ENCODE results near the gene PLEKHG7. TPM values are rescaled to one million over a fixed set of nuclear protein-coding genes. Genes with fewer than 3 reads are reported as not detected.
A peak's percentile ranks its signal among the peaks of the same experiment; 100 is the strongest.

The PLEKHG7 gene
- total and polyA plus RNA-seq, 10 of the 15 experiments (the other 5 are each of a cell fraction or from before 2014, with no cell fraction given): 0.16 to 1.3 (median 0.65) TPM; not detected in 1

DNA sequence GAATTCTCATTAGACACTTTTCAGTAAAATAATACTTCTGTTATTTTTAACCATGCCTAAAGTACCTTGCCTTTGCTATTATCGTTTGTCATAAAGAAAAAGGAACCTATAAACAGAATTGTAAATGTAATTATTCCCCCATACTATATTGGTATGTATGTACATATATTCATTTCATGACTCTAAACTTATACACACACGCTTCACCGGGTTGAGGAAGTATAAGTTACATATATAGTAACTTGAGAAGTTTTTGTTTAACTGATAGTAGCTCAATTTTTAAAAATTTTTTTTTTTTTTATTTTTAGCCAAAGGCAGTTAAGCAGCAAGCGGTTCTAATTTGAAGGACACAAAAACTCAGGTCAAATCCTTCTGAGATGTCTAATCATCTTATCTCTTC, 107.6 kb downstream of the PLEKHG7 start (continued):
- TF ChIP-seq, protein P1, sequence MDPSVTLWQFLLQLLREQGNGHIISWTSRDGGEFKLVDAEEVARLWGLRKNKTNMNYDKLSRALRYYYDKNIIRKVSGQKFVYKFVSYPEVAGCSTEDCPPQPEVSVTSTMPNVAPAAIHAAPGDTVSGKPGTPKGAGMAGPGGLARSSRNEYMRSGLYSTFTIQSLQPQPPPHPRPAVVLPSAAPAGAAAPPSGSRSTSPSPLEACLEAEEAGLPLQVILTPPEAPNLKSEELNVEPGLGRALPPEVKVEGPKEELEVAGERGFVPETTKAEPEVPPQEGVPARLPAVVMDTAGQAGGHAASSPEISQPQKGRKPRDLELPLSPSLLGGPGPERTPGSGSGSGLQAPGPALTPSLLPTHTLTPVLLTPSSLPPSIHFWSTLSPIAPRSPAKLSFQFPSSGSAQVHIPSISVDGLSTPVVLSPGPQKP (IDR thresholded peaks at IDR 0.05; ENCODE audit: low read depth, low read length): no peak
- TF ChIP-seq FOXM1 (IDR thresholded peaks at IDR 0.05; ENCODE audit: low read depth, low read length) (peak; percentile 70; the same call in 1 of the 2 replicates), KLF5 (IDR thresholded peaks at IDR 0.05; ENCODE audit: partially characterized antibody) (no peak), NBN (IDR thresholded peaks at IDR 0.05) (no peak), NR2C2 (IDR thresholded peaks at IDR 0.05; ENCODE audit: borderline replicate concordance, control insufficient read depth, insufficient read length, low read depth) (no peak), ESRRA (IDR thresholded peaks at IDR 0.05; ENCODE audit: low read length) (no peak), HCFC1 (IDR thresholded peaks at IDR 0.05; ENCODE audit: low read length) (no peak), BMI1 (IDR thresholded peaks at IDR 0.05; ENCODE audit: borderline replicate concordance) (no peak), MTA3 (IDR thresholded peaks at IDR 0.05; ENCODE audit: borderline replicate concordance, low read length) (peak; percentile 50; the same call in 1 of the 2 replicates), JUNB (IDR thresholded peaks at IDR 0.05) (peak; percentile 66), GABPA (IDR thresholded peaks at IDR 0.05; ENCODE audit: low read depth) (0 out of 2 replicates have a peak, but pooled peaks have one; percentile 11), BHLHE40 (IDR thresholded peaks at IDR 0.05; ENCODE audit: borderline replicate concordance in 1 of 2, low read depth in 2 of 2, low read length in 1 of 2) (no peak), NR2F1 (conservative IDR thresholded peaks at IDR 0.05) (no peak), YBX1 (IDR thresholded peaks at IDR 0.05) (no peak), ETV6 (conservative IDR thresholded peaks at IDR 0.05 in 1 of 2, IDR thresholded peaks at IDR 0.05 in 1 of 2; ENCODE audit: borderline replicate concordance in 1 of 2, low read depth in 1 of 2) (no peak), HDAC2 (IDR thresholded peaks at IDR 0.05) (no peak), SIN3A (IDR thresholded peaks at IDR 0.05; ENCODE audit: low read depth, low read length) (no peak), YY1 (IDR thresholded peaks at IDR 0.05; ENCODE audit: low read depth, low read length) (no peak)
- TF ChIP-seq, protein P2, sequence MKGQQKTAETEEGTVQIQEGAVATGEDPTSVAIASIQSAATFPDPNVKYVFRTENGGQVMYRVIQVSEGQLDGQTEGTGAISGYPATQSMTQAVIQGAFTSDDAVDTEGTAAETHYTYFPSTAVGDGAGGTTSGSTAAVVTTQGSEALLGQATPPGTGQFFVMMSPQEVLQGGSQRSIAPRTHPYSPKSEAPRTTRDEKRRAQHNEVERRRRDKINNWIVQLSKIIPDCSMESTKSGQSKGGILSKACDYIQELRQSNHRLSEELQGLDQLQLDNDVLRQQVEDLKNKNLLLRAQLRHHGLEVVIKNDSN (IDR thresholded peaks at IDR 0.05; ENCODE audit: borderline replicate concordance, extremely low read length, insufficient read depth, low read depth, low read length): no peak
- TF ChIP-seq, protein P3, sequence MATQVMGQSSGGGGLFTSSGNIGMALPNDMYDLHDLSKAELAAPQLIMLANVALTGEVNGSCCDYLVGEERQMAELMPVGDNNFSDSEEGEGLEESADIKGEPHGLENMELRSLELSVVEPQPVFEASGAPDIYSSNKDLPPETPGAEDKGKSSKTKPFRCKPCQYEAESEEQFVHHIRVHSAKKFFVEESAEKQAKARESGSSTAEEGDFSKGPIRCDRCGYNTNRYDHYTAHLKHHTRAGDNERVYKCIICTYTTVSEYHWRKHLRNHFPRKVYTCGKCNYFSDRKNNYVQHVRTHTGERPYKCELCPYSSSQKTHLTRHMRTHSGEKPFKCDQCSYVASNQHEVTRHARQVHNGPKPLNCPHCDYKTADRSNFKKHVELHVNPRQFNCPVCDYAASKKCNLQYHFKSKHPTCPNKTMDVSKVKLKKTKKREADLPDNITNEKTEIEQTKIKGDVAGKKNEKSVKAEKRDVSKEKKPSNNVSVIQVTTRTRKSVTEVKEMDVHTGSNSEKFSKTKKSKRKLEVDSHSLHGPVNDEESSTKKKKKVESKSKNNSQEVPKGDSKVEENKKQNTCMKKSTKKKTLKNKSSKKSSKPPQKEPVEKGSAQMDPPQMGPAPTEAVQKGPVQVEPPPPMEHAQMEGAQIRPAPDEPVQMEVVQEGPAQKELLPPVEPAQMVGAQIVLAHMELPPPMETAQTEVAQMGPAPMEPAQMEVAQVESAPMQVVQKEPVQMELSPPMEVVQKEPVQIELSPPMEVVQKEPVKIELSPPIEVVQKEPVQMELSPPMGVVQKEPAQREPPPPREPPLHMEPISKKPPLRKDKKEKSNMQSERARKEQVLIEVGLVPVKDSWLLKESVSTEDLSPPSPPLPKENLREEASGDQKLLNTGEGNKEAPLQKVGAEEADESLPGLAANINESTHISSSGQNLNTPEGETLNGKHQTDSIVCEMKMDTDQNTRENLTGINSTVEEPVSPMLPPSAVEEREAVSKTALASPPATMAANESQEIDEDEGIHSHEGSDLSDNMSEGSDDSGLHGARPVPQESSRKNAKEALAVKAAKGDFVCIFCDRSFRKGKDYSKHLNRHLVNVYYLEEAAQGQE (IDR thresholded peaks at IDR 0.05; ENCODE audit: low read depth, low read length): no peak
- TF ChIP-seq, protein P4, sequence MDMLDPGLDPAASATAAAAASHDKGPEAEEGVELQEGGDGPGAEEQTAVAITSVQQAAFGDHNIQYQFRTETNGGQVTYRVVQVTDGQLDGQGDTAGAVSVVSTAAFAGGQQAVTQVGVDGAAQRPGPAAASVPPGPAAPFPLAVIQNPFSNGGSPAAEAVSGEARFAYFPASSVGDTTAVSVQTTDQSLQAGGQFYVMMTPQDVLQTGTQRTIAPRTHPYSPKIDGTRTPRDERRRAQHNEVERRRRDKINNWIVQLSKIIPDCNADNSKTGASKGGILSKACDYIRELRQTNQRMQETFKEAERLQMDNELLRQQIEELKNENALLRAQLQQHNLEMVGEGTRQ (IDR thresholded peaks at IDR 0.05; ENCODE audit: borderline replicate concordance, low read depth, low read length): no peak
- TF ChIP-seq, protein P5, sequence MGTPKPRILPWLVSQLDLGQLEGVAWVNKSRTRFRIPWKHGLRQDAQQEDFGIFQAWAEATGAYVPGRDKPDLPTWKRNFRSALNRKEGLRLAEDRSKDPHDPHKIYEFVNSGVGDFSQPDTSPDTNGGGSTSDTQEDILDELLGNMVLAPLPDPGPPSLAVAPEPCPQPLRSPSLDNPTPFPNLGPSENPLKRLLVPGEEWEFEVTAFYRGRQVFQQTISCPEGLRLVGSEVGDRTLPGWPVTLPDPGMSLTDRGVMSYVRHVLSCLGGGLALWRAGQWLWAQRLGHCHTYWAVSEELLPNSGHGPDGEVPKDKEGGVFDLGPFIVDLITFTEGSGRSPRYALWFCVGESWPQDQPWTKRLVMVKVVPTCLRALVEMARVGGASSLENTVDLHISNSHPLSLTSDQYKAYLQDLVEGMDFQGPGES (IDR thresholded peaks at IDR 0.05): no peak
